Breast epithelium (tissue), 3 donors: ENCODE results near the gene TMOD3.

Experiments used
- CTCF ChIP-seq, 3 donors: fragments of 450-650 bp; IDR thresholded peaks; one replicate each; pipeline ENCODE4 v1.5.1; 2016 to 2017; ENCODE audit warnings: antibody characterized with exemption in 3 of 3, mild to moderate bottlenecking in 3 of 3, moderate library complexity in 3 of 3
- POLR2A ChIP-seq: fragments of 450-650 bp; IDR thresholded peaks from one replicate; pipeline ENCODE4 v1.6.1; 2016; ENCODE audit warnings: antibody characterized with exemption, mild to moderate bottlenecking, moderate library complexity
- POLR2AphosphoS5 ChIP-seq, 3 donors: sonication (generic); formaldehyde crosslinking; IDR thresholded peaks; one replicate each; pipeline ENCODE4 v1.6.1; 2017; ENCODE audit warnings: antibody characterized with exemption in 3 of 3

GRCh38 chr15:51936105-51936478 lies 106.6 kb downstream of the TMOD3 start:
- no peak for TF ChIP-seq CTCF (IDR thresholded peaks at IDR 0.05)
- TF ChIP-seq POLR2A, result no peak
- no peak for TF ChIP-seq POLR2AphosphoS5 (IDR thresholded peaks at IDR 0.05)
